GM13976 (cell line): ENCODE measurements around the gene OR5H1.

Experiments used
- DNase-seq: peaks from one replicate; pipeline ENCODE4 v3.0.0; 2012; ENCODE audit warnings: low spot score
- in situ Hi-C: fragments of 300-500 bp; cut with MboI; formaldehyde crosslinking; loops from one replicate; pipeline ENCODE4 v1.12.0; 2022; ENCODE audit warnings: low sequenced_read_pairs, mixed read lengths, inconsistent platforms; ENCODE audit not compliant: unreplicated experiment
- TF ChIP-seq, protein P1 (sequence below): IDR thresholded peaks from 2 replicates; pipeline ENCODE4 v1.5.1; 2012; ENCODE audit warnings: borderline replicate concordance, mild to moderate bottlenecking; ENCODE audit not compliant: insufficient read depth; ENCODE audit errors: extremely low read depth, missing control alignments, control extremely low read depth

Gene OR5H1

DNA sequence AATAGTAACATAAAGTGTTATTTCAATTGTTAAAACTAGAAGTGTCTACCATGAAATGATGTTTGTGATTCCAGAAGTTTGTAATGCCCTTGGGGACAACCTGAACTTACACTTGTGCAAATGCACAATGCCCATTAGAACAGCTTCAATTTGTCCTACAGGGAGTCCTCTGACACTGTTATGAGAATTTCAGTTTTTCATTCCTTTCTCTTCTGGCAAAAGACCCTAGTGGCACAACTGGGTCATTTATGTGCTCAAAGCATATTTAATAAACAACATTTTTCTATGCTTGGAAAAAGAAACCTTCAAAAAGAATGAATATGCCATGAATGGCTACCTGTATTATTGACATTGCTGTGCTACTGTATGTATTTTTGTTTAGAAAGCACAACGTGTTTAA is at the start of gene OR5H1:
Gene OR5H1, plus strand, starts transcription at position 301 of the 400 bp plus-strand sequence. CDS start 1,977 bp downstream, outside the sequence.
- no peak for DNase-seq
- in situ Hi-C loops: no loop called here
- TF ChIP-seq, protein P1, sequence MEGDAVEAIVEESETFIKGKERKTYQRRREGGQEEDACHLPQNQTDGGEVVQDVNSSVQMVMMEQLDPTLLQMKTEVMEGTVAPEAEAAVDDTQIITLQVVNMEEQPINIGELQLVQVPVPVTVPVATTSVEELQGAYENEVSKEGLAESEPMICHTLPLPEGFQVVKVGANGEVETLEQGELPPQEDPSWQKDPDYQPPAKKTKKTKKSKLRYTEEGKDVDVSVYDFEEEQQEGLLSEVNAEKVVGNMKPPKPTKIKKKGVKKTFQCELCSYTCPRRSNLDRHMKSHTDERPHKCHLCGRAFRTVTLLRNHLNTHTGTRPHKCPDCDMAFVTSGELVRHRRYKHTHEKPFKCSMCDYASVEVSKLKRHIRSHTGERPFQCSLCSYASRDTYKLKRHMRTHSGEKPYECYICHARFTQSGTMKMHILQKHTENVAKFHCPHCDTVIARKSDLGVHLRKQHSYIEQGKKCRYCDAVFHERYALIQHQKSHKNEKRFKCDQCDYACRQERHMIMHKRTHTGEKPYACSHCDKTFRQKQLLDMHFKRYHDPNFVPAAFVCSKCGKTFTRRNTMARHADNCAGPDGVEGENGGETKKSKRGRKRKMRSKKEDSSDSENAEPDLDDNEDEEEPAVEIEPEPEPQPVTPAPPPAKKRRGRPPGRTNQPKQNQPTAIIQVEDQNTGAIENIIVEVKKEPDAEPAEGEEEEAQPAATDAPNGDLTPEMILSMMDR: no peak

DNA sequence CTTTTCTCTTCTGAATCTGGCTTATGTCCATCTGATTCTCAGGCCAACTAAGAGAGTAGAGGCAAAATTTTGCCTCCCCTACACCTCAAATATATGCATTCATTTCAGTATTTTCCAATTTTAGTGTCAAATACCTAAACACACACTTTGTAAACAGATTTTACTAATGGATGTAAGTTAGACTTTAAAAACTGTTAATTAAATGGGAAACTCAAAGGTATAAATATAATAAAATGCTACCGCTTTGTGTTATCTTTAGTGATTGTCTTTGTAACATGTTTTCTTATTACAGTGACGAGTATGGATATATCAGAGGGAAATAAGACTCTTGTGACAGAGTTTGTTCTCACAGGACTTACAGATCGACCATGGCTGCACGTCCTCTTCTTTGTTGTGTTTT is 43.6 kb upstream of the OR5H1 start, which contains the start of gene OR5AC2:
Gene OR5AC2, plus strand, starts transcription at position 301 of the 400 bp plus-strand sequence. Its CDS starts 0 bp downstream, at position 301.
- in situ Hi-C loops: no loop called here
- DNase-seq: no peak
- TF ChIP-seq, protein P1: no peak

DNA sequence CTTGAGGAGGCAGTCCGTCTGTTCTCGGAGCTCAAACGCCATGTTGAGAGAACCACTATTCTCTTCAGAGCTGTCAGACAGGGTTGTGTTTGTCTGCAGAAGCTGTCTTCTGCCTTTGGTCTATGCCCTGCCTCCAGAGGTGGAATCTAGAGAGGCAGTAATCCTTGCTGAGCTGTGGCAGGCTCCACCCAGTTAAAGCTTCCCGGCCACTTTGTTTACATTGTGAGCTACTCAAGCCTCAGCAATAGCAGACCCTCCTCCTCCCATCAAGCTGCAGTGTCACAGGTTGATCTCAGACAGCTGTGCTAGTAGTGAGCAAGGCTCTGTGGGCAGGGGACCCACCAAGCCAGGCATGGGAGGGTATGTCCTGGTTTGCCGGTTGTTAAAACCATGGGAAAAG is 34.6 kb upstream of the OR5H1 start:
- in situ Hi-C loops: no loop called here
- no peak for DNase-seq
- TF ChIP-seq, protein P1: no peak

DNA sequence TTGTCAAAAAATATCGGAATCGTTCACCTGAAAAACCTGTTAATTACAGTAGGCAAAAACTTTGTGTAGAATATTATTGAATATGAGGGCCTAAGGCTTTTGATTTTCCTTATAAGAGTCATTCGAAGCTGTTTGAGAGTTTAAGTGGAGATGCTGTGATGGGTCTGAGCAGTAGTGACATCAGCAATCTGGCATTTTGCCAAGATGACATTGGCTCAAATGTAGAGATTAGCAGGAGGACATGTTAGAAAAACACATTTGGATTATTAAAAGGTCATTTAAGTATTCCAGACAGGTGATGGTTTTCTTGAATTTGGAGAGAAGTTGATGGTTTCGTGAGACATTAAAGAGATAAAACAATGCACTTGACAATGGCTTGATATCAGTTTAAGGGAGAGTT is 30.7 kb upstream of the OR5H1 start:
- in situ Hi-C loops: no loop called here
- TF ChIP-seq, protein P1: no peak
- no peak for DNase-seq

DNA sequence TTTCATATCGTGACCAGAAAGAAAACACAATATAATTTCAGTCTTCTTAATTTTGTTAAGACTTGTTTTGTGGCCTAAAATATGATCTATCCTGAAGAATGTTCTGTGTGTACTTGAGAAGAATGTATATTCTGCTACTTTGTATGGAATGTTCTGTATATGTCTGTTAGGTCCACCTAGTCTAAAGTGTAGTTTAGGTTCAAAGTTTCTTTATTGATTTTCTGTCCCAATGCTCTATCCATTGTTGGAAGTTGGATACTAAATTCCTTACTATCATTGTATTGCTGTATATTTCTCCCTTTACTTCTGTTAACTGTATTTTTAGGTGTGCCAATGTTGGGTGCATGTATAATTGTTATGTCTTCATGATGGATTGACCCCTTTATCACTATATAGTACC is 22.4 kb upstream of the OR5H1 start:
- in situ Hi-C loops: no loop called here
- TF ChIP-seq, protein P1: no peak
- DNase-seq: no peak

DNA sequence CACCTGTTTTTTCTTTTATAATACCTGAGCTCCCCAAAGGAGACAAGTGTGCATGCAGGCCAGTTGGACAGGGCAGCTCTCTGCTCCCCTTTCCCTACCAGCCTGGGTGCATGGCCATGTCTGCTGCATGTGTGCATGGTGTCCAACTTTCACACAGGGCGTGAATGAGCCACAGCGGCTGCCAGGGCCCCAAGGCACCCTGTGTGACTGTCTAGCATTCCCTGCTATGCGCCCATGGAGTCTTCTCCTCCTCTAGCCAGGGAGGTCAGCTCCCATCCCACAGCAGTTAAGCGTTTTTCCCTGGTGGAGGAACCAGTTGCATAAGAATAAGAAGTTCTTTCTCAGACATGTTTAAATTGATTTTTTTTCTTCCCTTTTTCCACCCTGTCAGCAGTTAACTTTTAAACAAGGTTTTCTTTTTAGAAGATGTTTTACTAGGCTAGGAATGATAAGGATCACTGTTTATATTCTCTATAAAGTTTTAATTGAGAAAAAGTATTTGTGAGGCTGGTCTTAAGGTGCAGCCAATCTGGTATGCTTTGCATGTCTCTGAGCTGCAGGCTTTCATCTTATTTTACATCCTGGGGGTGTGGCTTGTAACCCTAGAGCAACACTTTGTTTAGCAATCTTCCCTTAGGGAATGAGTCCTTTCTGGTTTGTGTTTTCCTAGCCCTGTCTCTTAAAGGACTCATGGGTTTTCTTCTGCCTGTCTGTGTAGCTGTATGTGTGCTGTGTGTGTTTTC is 20.5 kb upstream of the OR5H1 start:
- no peak for DNase-seq
- in situ Hi-C loops: no loop called here
- TF ChIP-seq, protein P1: no peak
